ENCODE data around the gene SCOC.

DNA sequence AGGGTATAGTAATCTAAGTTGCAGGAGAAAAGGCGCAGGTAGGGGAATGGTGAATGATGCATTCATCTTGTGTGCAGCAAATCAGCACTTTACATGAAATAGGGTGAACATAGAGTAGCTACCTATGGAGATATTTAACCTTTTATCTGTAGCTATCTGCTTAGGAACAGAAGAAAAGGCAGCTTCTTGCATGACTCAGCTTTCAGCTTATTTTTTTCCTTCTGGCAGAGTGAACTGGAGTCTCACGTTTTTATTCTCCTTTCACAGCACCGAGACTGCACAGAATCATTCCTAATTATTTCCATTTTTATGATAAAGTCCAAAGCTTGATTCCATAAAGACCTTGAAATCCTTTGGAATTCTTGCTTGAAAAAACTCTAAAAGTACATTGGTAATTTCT, 4.8 kb upstream of the SCOC start:
- no peak for TF ChIP-seq TAF1 (IDR thresholded peaks at IDR 0.05; ENCODE audit: control insufficient read depth, extremely low read depth, insufficient read depth, low read length, severe bottlenecking)
- no peak for TF ChIP-seq SOX6 (IDR thresholded peaks at IDR 0.05)
- TF ChIP-seq MAX (CRISPR knock-in tag; IDR thresholded peaks at IDR 0.05), result no peak
- no peak for TF ChIP-seq SP2 (IDR thresholded peaks at IDR 0.05; ENCODE audit: extremely low read depth, low read depth, low read length, poor library complexity, severe bottlenecking)
- TF ChIP-seq SMC3 (conservative IDR thresholded peaks at IDR 0.05; ENCODE audit: insufficient read depth, low read depth, low read length), result no peak
- TF ChIP-seq BRF1 (IDR thresholded peaks at IDR 0.05; ENCODE audit: borderline replicate concordance, extremely low read depth, insufficient read length), result no peak
- no peak for TF ChIP-seq HCFC1 (IDR thresholded peaks at IDR 0.05; ENCODE audit: low read depth, low read length)
- TF ChIP-seq POLR2AphosphoS2 (IDR thresholded peaks at IDR 0.05; ENCODE audit: low read length), result no peak
- TF ChIP-seq ZSCAN29 (IDR thresholded peaks at IDR 0.05), result no peak
- TF ChIP-seq GABPB2 (CRISPR knock-in tag; conservative IDR thresholded peaks at IDR 0.05), result no peak
- no peak for TF ChIP-seq ZNF274 (IDR thresholded peaks at IDR 0.05; ENCODE audit: borderline replicate concordance, low read depth, low read length)
- TF ChIP-seq CTCF (IDR thresholded peaks at IDR 0.05 in 2 of 3, conservative IDR thresholded peaks at IDR 0.05 in 1 of 3; ENCODE audit: insufficient read depth in 2 of 3, low read depth in 1 of 3, low read length in 3 of 3), result no peak
